ENCODE results near the gene MAPK4.

- TF ChIP-seq GATA2 (IDR thresholded peaks at IDR 0.05; ENCODE audit: low read depth, low read length) (no peak), GATA3 (IDR thresholded peaks at IDR 0.05; ENCODE audit: low read depth, low read length) (no peak)
These were observed 146.3 kb downstream of the MAPK4 start for GRCh38 chr18:50706199-50706598.

All from SH-SY5Y (cell line).